Measurements from ENCODE around the gene FAM20C.

DNA sequence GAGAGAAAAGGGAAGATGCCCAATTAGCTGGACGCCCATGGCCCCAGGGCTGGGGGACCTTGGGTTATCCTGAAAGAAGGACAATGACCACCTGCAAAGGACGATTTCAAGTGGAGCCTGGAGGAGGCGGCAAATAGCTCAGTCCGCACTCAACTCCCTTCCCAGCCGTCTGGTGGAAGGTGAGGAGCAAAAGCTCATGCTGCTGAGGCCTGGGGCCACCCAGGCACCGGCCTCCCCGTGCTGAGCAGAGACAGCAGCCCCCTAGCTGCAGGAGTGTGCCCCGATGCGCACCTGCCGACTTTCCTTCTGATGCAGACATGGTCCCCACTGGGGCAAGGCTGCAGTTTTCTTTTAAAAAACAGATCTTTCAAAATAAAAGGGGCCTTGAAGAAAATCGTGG lies 7.9 kb downstream of the FAM20C start:
- TF ChIP-seq, protein P1, sequence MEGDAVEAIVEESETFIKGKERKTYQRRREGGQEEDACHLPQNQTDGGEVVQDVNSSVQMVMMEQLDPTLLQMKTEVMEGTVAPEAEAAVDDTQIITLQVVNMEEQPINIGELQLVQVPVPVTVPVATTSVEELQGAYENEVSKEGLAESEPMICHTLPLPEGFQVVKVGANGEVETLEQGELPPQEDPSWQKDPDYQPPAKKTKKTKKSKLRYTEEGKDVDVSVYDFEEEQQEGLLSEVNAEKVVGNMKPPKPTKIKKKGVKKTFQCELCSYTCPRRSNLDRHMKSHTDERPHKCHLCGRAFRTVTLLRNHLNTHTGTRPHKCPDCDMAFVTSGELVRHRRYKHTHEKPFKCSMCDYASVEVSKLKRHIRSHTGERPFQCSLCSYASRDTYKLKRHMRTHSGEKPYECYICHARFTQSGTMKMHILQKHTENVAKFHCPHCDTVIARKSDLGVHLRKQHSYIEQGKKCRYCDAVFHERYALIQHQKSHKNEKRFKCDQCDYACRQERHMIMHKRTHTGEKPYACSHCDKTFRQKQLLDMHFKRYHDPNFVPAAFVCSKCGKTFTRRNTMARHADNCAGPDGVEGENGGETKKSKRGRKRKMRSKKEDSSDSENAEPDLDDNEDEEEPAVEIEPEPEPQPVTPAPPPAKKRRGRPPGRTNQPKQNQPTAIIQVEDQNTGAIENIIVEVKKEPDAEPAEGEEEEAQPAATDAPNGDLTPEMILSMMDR (IDR thresholded peaks at IDR 0.05): no peak
- TF ChIP-seq EP300 (IDR thresholded peaks at IDR 0.05) (no peak), POLR2A (IDR thresholded peaks at IDR 0.05) (no peak)
